GM19328 (cell line): ENCODE data around the gene PRLH.
"Not testable (repeated sequence)": the region's sequence is repeated elsewhere in the genome, so short reads cannot be mapped to it uniquely, and the experiment has no call there.

Experiments used
- ATAC-seq: cut with Tn5 transposase; IDR thresholded peaks from one replicate; pipeline ENCODE4 v1.9.1; 2021; ENCODE audit warnings: mild to moderate bottlenecking, moderate library complexity; ENCODE audit not compliant: unreplicated experiment

PRLH gene

DNA sequence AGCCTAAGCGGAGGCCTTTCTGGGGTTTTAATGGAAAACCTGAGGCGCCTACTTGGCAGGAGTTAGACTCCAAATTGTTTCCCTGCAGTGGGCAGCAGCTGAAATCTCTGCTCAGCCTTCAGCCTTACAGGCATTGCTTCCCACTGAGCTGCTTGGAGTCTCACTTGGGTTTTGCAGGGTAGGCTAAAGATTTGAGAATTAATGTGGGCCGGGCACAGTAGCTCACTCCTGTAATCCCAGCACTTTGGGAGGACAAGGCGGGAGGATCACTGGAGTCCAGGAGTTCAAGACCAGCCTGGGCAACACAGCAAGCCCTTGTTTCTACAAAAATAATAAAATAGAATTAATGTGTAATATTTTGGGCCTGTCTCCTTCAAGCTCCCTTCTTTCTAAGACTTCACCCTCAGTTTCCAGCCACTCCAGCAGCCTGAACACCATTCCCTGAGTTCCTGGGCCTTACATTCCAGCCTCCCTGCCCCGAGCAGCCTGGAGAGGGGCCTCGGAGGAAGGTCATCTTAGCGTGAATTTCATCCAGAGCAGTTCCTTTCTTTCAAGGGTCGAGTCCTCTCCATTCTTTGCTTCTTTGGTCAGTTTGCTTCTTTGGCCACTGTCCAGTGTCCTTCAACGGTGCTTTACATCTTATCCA, 33.2 kb downstream of the PRLH start:
- no peak for ATAC-seq

DNA sequence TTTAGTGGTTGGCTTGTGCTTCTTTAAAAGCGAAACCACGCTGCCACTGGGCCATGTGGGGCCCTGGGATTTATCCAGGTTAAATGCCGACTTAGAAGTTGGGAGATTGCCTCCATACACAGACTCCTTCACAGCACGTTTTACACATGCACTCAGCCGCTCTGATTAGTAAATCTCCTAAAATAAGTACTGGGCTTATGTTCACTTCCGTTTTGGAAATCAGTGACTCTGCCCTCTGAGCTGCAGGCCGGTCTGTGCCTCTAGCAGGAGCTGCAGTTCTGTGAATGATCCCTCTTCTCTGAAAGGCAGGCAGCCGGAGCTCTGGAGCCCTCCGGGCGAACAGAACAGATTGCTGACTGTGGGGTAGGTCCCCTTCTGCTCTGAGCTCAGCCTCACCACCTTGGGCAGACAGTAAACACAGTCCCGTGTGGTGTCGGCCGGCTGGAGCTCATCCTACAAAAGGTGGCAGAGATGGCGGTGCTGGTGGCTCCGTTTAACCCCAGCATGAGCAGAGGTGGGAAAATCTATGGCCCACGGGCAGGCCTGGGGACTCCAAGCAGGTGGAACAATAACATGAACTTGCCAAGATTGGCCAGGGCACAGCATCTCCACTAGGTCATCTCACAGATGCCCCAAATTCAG, 34.0 kb downstream of the PRLH start:
- ATAC-seq: no peak

DNA sequence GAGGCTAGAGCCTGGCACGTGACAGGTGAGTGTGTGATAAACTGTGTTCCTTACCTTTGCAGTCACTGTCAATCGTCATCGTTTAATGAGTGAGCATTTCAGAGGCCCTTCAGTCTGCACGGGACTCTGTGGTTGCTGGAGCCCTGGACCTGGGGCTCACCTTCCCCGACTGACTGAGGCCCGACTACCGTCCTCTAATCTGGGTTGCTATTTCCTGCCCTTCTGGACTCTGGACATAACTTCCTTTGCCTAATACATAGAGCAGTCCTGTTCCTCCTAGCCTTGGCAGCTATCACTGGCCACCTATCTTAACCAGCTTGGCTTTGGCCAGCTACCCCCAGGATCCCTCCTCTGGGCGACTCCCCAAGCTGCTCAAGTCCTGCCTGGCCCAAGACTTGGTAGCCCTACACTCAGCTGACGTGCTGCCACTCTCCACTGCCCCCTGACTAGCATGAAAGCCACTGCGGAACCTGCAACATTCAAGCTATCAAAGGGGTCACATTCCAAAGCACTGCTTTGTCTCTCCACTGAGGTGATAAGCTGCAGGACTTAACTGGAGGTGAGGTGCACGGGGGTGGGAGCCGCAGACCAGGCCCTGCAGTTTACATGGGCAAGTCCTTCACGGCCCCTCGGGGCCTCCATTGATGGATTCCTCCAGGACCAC, 35.2 kb downstream of the PRLH start:
- no peak for ATAC-seq

DNA sequence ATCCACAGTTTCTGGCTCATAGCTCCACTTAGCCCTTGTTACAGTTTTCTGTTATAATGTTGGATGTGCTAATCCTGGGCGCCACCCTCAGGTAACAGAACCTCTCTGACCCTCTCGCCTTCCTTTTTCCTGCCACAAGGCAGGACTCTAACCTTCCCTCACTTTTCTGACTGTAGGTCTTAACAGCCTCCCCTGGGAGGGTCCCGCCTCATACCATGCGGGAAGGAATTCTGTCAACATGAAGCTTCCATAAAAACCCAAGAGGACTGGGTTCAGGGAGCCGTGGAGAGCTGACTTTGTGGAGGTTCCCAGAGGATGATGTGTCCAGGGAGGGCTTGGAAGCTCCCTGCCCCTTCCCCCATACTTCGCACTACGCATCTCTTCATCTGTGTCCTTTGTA, 36.0 kb downstream of the PRLH start:
- ATAC-seq: no peak

DNA sequence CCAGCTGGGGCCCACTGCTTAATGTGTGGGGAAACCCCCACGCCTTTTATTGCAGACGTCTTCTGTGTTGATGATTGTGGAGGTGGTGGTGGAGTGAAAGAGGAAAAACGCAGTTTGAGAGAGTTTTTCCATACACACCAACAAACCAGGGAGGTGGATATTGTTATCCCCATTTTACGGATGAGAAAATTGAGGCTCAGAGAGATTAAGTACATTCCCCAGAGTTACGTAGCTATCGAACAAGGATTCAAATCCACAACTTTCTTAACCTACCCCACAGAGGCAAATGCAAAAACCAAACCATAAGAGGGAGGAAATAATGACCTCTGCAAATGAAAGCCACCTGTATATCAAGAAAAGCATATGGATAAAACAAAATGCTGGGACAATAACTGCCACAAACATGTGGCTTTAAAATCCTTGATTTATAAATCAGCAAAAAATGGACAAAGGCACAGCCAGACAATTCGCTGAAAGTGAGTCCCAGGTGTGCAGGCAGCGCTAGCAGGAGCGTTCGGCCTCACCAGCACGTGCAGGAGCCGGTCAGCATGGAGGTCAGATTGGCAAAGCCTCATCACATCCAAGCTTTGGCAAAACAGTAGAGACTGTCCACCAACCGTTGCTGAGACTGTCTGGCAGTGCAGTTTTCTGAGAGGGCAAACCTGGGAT, 36.8 kb downstream of the PRLH start:
- ATAC-seq: no peak

DNA sequence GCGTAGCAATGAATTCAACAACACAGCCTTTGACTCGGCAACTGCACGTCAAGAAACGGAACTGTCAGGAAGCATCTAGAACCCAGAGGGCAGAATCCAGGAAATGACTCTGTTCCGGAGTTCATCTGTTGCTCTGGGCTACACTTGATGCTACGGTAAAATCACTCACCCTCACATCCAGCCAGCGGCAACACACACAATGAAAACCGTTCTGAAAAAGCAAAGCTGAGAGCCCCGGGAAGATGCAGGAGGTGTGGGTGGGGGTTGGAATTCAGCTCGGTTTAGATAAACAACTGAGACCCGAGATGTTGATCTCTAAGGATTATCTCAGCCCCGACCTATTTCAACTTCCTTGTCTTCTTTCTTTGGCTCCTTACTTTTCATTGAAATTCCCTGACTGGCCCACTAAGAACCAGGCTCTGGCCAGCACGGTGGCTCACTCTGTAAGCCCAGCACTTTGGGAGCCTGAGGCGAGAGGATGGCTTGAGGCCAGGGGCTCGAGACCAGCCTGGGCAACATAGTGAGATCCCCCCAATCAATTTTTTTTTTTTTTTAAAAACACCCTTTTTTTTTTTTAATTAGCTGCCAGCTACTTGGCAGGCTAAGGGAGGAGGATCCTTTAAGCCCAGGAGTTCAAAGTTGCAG, 37.5 kb downstream of the PRLH start:
- no peak for ATAC-seq

DNA sequence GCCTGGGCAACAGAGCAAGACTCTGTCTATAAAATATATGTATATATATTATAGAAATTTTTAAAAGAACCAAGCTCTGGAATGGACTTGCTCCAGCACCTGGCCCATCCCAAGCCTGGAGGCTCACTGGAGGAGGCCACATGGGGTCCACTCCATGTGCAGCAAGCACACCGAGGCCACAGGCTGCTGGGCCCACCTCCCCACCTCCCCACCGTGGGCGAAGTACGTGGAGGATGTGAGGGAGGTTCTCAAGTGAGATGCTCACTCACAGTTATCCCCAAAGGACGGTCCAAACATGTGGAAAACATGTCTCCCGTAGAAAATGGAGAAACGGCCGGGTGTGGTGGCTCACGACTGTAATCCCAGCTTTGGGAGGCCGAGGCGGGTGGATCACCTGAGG, 38.0 kb downstream of the PRLH start:
- ATAC-seq: no peak

DNA sequence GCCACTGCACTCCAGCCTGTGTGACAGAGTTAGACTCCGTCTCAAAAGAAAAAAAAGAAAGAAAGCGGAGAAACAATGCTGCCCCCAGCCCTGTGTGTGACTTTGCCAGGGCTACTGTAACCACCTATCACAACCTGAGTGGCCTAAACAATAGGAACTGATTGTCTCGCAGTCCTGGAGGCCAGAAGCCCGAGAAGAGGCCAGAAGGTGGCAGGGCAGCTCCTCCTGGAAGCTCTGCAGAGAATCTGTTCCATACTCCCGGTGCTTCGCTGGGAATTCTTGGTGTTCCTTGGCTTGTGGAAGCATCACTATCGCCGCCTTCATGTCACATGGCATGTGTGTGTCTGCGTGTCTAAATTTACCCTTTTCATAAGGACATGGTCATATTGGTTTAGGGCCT, 38.6 kb downstream of the PRLH start:
- ATAC-seq: no peak

DNA sequence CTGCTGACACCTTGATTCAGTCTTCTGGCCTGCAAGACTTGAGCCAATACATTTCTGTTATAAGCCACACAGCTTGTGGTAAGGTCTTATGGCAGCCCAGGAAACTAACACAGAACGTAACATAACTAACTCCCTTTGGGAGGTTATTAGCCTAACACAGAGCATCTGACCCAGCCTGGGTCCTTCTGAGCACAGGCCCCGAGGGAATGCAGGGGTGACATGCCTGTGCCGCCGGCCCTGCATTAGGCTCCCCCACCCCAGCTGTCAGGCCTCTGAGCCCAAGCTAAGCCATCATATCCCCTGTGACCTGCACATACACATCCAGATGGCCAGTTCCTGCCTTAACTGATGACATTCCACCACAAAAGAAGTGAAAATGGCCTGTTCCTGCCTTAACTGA, 40.1 kb downstream of the PRLH start:
- ATAC-seq: not testable (repeated sequence)

DNA sequence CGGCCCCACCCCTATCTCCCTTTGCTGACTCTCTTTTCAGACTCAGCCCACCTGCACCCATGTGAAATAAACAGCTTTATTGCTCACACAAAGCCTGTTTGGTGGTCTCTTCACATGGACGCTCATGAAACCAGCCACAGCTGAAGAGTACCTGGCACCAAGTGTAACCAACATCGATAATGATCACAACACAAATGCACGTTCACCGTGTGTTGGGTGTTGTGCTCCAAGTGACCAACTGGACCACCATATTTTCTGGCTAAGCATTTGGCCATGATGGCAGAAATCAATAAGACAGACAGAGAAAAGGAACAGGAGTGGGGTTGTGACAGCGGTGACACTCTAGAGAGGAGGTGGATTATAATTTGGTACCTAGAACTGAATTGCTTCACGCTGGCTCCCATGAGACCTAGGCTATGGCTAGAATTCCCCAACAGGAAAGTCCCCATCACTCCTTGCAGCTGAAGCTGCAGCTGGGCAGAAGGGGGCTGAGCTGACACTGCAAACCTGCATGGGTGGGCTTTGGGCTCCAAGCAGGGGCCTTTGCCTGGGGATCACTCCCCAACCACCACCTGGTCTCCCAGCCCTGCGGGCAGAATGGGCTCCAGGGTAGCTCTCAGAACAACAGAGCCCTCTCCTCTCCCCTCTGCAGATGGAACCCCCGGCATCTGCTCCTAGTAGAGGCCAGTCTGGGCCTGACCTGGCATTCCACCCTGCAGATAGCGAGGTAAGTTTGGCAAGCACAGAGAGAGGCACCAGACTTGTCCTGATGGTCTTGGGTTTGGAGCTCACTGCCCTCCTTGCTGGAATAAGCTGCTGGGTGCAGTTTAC, 46.4 kb downstream of the PRLH start:
- no peak for ATAC-seq

DNA sequence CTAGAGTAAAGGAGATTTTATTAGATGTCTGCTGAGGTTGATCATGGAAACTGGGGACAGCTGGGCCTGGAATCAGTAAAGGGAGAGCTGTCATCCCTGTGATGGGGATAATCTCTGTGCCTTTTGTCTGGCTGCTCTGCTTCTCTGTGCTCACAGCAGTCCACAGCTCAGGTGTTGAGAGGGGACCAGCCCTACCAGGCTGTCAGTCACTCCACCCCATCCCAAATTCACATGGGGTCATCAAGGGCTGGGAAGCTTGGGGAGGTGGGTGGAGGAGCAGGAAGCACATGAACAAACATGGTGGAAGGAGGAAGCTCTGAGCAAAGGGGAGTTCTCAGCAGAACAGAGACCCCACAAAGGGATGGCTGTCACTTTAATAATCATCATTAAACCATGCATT, 47.3 kb downstream of the PRLH start:
- ATAC-seq: no peak

DNA sequence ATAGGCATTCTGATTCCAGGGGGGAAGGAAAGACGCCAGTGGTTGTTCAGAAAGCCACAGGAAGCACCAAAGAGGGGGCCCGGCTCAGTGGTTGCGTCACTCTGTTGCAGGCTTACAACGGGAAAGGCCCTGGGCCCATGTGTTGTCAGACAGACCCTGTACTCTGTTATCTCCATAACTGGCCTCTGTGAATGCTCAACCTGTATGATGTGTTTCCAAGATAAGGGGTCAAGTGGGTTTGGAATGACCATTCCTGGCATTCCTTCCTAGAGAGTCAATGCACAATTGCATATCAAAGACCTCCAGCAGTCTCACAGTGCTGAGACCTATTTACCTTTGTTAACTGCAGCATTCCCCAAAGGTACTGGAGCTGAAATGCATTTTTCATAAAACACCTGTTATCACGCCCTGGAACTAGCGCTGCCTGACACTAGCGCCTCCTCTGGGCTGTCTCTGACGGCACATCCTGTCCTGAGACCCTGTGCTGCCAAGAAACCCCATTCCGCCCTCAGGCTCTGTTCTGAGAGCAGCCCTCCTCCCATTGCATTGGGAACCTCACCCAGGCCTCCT, 47.9 kb downstream of the PRLH start:
- ATAC-seq: no peak

DNA sequence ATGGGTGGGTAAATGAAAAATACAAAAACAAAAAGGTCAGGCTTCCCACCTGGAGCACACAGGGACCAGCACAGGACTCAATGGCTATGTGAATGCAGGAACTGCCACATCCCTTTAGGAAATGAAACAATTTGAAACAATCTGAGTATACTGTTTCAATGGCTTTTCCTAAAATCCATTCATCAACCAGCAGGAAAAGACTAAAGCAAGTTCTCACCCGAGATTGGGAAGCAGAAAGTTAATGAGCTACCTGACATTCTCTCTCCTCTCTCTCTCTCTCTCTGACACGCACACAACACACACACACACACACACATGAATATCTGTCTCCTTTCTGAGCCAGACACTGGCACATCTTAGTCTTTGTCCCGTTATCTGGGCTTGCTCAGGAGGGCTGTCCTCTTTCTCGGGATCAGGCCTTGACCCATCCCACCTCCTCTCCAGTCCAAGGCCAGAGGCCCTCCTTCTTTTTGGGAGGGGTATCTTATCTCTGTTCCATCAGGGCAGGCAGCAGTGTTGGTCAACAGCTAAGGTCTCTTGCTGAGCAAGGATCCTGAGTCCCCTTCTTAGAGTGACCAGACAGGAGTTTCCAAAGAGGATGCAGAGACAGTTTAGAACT, 49.4 kb downstream of the PRLH start:
- ATAC-seq: no peak

DNA sequence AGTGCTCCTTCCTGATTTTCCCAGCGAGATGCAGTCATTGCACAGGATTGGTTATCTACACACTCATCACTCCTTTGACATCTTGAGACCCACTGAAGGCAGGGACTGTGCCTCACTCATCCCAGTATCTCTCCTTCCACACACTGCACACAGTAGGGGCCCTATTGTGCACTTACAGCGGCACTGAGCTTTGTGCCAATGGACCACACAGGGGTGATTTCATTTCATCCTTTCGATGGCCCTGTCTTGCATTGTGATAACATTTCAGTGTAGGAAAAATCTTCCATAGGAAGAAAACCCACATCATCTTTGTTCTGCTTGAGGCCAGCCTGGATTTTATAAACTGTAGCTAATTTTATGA, 50.0 kb downstream of the PRLH start:
- no peak for ATAC-seq
